HepG2 (cell line): ENCODE measurements around the gene VAV2. TPM values are rescaled to one million over a fixed set of nuclear protein-coding genes. Genes with fewer than 3 reads are reported as not detected.

ENCODE experiments used
- ATAC-seq: fragments of 200-7000 bp; cut with Tn5 transposase; 3 replicates; pipeline ENCODE4 v1.9.1; 2020; ENCODE audit warnings: mild to moderate bottlenecking, moderate library complexity
- BruUV-seq: library from RNA; stranded (reverse); fragments of 400-500 nt; replicated peaks from 2 replicates; lab custom pipeline; 2021; lab: Mats Ljungman, UMichigan
- CTCF ChIA-PET: fragments of 300-600 bp; formaldehyde crosslinking; extraction: SDS; loops from one replicate; lab custom pipeline; 2021; ENCODE audit warnings: low total read pairs, inconsistent platforms, low intra/inter-chr PET ratio; lab: Yijun Ruan, JAX
- POLR2A ChIA-PET: fragments of 350-600 bp; sonication (Branson Sonifier 250); formaldehyde crosslinking; loops from one replicate; lab custom pipeline; 2020; ENCODE audit warnings: antibody characterized with exemption, inconsistent platforms; lab: Yijun Ruan, JAX
- DNase-seq: peaks from one replicate; pipeline ENCODE4 v3.0.0-alpha.2; 2015; ENCODE audit warnings: low spot score
- FAIRE-seq: peaks from 3 replicates; lab custom pipeline; 2011; peaks lifted over from hg19 to GRCh38; lab: Jason Lieb, UNC
- H2AFZ ChIP-seq: one replicate; pipeline ENCODE4 v1.6.1; 2011; ENCODE audit warnings: low read length, inconsistent platforms
- H3K27ac ChIP-seq: fragments of 300-600 bp; 3 replicates; pipeline ENCODE4 v1.8.0; 2011; ENCODE audit warnings: mixed run types, mild to moderate bottlenecking, mixed read lengths, low read length, inconsistent platforms; ENCODE audit not compliant: insufficient read depth; ENCODE audit errors: extremely low read length
- H3K27me3 ChIP-seq, 2 experiments: fragments of 200-600 bp in 1 of 2; 2 replicates in 1 of 2; 3 replicates in 1 of 2; pipeline versions ENCODE4 v1.6.0 to v1.8.0; 2011; ENCODE audit warnings: low read length in 2 of 2, mild to moderate bottlenecking in 2 of 2, moderate library complexity in 2 of 2, inconsistent platforms in 1 of 2; ENCODE audit not compliant: insufficient read depth in 2 of 2, control insufficient read depth in 1 of 2
- H3K36me3 ChIP-seq, 2 experiments: fragments of 200-600 bp in 1 of 2; replicated peaks in 1 of 2; 2 replicates in 1 of 2; 3 replicates in 1 of 2; pipeline versions ENCODE4 v1.5.1 to v1.8.0; 2011; ENCODE audit warnings: low read length in 2 of 2, inconsistent platforms in 1 of 2; ENCODE audit not compliant: insufficient read depth in 2 of 2, control insufficient read depth in 1 of 2
- H3K4me1 ChIP-seq: 2 replicates; pipeline ENCODE4 v1.5.1; 2012; ENCODE audit warnings: low read length, inconsistent platforms; ENCODE audit not compliant: insufficient read depth
- H3K4me2 ChIP-seq: 2 replicates; pipeline ENCODE4 v1.6.0; 2011; ENCODE audit warnings: low read depth, low read length, inconsistent platforms
- H3K4me3 ChIP-seq, 3 experiments: fragments of 200-600 bp in 1 of 3; sonication (generic), shearing (Covaris generic) in 1 of 3; replicated peaks in 1 of 3; 2 replicates each; pipeline ENCODE4 v1.5.1; 2011 to 2016; ENCODE audit warnings: low read length in 3 of 3, inconsistent platforms in 2 of 3, low read depth in 2 of 3, mild to moderate bottlenecking in 2 of 3, control low read depth in 1 of 3, mixed read lengths in 1 of 3; ENCODE audit not compliant: insufficient read depth in 1 of 3
- H3K79me2 ChIP-seq: one replicate; pipeline ENCODE4 v1.6.1; 2011; ENCODE audit warnings: low read length, inconsistent platforms; ENCODE audit not compliant: insufficient read depth
- H3K9ac ChIP-seq: 2 replicates; pipeline ENCODE4 v1.6.0; 2011; ENCODE audit warnings: mild to moderate bottlenecking, low read depth, low read length, inconsistent platforms; ENCODE audit not compliant: insufficient read depth
- H3K9me3 ChIP-seq: 2 replicates; pipeline ENCODE4 v1.5.1; 2012; ENCODE audit warnings: mild to moderate bottlenecking, low read length
- H4K20me1 ChIP-seq: 2 replicates; pipeline ENCODE4 v1.6.0; 2011; ENCODE audit warnings: inconsistent platforms, mild to moderate bottlenecking, low read length, moderate library complexity; ENCODE audit not compliant: insufficient read depth
- ADNP ChIP-seq: sonication (generic); formaldehyde crosslinking; IDR thresholded peaks from 2 replicates; pipeline ENCODE4 v1.4.0; 2020; ENCODE audit warnings: missing genetic modification reagents
- ZKSCAN8 ChIP-seq: IDR thresholded peaks from 2 replicates; pipeline ENCODE4 v1.6.1; 2016; ENCODE audit warnings: borderline replicate concordance, missing genetic modification reagents, missing compliant biosample characterization
- WGBS: methylation state at CpG from one replicate; pipeline ENCODE4 v1.1.6; 2017; ENCODE audit warnings: low lambda C conversion rate; 5-methylcytosine and 5-hydroxymethylcytosine counted together
- in situ Hi-C: cut with HindIII; loops from 2 replicates; pipeline ENCODE4 v1.10.0; 2017; ENCODE audit warnings: low pct_unique_long_range_greater_than_20kb; ENCODE audit not compliant: extremely low pct_ligation_motif_present
- intact Hi-C: fragments of 100-400 bp; cut with micrococcal nuclease; formaldehyde crosslinking; loops from one replicate; pipeline ENCODE4 v1.10.0; 2022; ENCODE audit not compliant: unreplicated experiment
- polyA plus RNA-seq, 8 experiments: library from polyadenylated mRNA; depleted of rRNA in 3 of 8; stranded (reverse) in 7 of 8; unstranded in 1 of 8; fragments of >200 nt; fragmentation: Illumina TruSeq in 4 of 8; extraction: Trizol in 4 of 8; gene quantifications; 2 replicates each; pipeline versions ENCODE4 v1.2.1 to v1.2.3, GENCODE V29; 2011 to 2016; ENCODE audit warnings: low read depth in 4 of 8, missing spikeins in 1 of 8, mixed read lengths in 1 of 8; ENCODE audit not compliant: insufficient read depth in 1 of 8
- total RNA-seq, 5 experiments: library from RNA; depleted of rRNA; stranded (reverse); fragments of >200 nt; fragmentation: Illumina TruSeq; extraction: Trizol; gene quantifications; 2 replicates each; pipeline ENCODE4 v1.2.3, GENCODE V29; 2016; ENCODE audit warnings: low read depth in 1 of 5
- TF ChIP-seq, protein P1 (sequence below): sonication (generic); formaldehyde crosslinking; IDR thresholded peaks from 2 replicates; pipeline ENCODE4 v1.5.1; 2020; ENCODE audit warnings: missing genetic modification reagents, mild to moderate bottlenecking, borderline replicate concordance

VAV2 gene
- total and polyA plus RNA-seq, 2 of the 13 experiments (the other 11 are each of a cell fraction or from before 2014, with no cell fraction given), result 22.5 to 22.9 TPM

- no TSS peak for BruUV-seq
- H3K79me2 ChIP-seq, result peaks cover 84% of the 10 kb centered on the region
These were observed 4.0 kb downstream of the VAV2 start for GRCh38 chr9:133987946-133988665.

DNA sequence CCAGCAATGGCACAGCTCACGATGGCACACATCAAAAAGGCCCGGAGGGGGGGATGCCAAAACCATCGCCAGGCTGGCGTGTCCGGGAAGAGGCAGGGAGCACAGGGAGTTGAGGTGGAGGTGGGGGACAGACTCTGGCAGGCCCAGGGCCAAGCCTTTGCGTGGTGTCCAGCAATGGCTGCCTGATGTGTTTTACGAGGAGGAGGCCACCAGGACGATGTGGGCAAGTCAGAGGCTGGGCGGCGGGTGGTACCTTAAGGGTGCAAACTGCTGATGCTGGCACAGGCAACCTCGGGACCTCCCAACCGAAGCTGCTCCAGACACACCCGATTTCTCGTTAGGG, 4.7 kb downstream of the VAV2 start:
- TF ChIP-seq ADNP (CRISPR knock-in tag), result no peak
- H3K9ac ChIP-seq, result no peak overlapping the region
- H3K4me2 ChIP-seq, result 0 out of 2 replicates have a peak overlapping the region, but pooled peaks have one; percentile 1
- H3K4me3 ChIP-seq, result no peak overlapping the region
- FAIRE-seq (no peak), DNase-seq (no peak), ATAC-seq (no peak)
- no TSS peak for BruUV-seq
- H2AFZ ChIP-seq, result no peak overlapping the region
- H3K36me3 ChIP-seq, result peaks cover 4 to 16% of the 10 kb centered on the region in 2 experiments; a peak in 4 of 5 replicates
- peaks cover 47% of the 10 kb centered on the region for H4K20me1 ChIP-seq
- H3K9me3 ChIP-seq, result no peaks in the 10 kb centered on the region
- H3K4me1 ChIP-seq, result peaks cover 49% of the 10 kb centered on the region
- POLR2A ChIA-PET, result no interaction called here
- WGBS, result 94% methylated on average over 13 of the region's 14 CpGs
- CTCF ChIA-PET, result no interaction called here
- in situ Hi-C loops (no loop called here), intact Hi-C loops (no loop called here)
- H3K79me2 ChIP-seq, result peaks cover 91% of the 10 kb centered on the region
- H3K27me3 ChIP-seq, result no peaks in the 10 kb centered on the region
- H3K27ac ChIP-seq, result no peak overlapping the region

More at GRCh38 chr9:133987946-133988665, 4.0 kb downstream of the VAV2 start:
- H3K4me2 ChIP-seq, result no peak overlapping the region
- ATAC-seq (no peak), FAIRE-seq (no peak), DNase-seq (no peak)
- intact Hi-C loops (no loop called here), in situ Hi-C loops (no loop called here)
- no peak overlapping the region for H3K4me3 ChIP-seq
- no peak overlapping the region for H3K9ac ChIP-seq
- no peak overlapping the region for H2AFZ ChIP-seq
- TF ChIP-seq ZKSCAN8 (CRISPR knock-in tag), result peak; percentile 80; the same call in 1 of the 2 replicates
- TF ChIP-seq, protein P1, sequence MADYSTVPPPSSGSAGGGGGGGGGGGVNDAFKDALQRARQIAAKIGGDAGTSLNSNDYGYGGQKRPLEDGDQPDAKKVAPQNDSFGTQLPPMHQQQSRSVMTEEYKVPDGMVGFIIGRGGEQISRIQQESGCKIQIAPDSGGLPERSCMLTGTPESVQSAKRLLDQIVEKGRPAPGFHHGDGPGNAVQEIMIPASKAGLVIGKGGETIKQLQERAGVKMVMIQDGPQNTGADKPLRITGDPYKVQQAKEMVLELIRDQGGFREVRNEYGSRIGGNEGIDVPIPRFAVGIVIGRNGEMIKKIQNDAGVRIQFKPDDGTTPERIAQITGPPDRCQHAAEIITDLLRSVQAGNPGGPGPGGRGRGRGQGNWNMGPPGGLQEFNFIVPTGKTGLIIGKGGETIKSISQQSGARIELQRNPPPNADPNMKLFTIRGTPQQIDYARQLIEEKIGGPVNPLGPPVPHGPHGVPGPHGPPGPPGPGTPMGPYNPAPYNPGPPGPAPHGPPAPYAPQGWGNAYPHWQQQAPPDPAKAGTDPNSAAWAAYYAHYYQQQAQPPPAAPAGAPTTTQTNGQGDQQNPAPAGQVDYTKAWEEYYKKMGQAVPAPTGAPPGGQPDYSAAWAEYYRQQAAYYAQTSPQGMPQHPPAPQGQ, result no peak
- H3K27ac ChIP-seq, result no peak overlapping the region
- 85% methylated on average over 13 of the region's 16 CpGs for WGBS
- peaks cover 49% of the 10 kb centered on the region for H3K4me1 ChIP-seq
- H3K9me3 ChIP-seq, result no peaks in the 10 kb centered on the region
- H4K20me1 ChIP-seq, result peaks cover 47% of the 10 kb centered on the region
- no peaks in the 10 kb centered on the region for H3K27me3 ChIP-seq
- peaks cover 4 to 16% of the 10 kb centered on the region in 2 experiments; a peak in 4 of 5 replicates for H3K36me3 ChIP-seq
- CTCF ChIA-PET, result no interaction called here
- POLR2A ChIA-PET, result interaction anchor here (1.0 to 4.4 kb wide), 2 partner anchors 8 to 102 kb away, joined by 3 to 24 read pairs; no protein-coding TSS in a partner anchor
